Hepatic stellate cell (primary cell): ENCODE data around the gene TTLL1.
"Not testable (repeated sequence)": the region's sequence is repeated elsewhere in the genome, so short reads cannot be mapped to it uniquely, and the experiment has no call there.

Experiments used
- DNase-seq: peaks from one replicate; pipeline ENCODE4 v3.0.0; 2011; ENCODE audit warnings: low spot score

Gene TTLL1

GRCh38 chr22:43013355-43014315 lies 75.6 kb downstream of the TTLL1 start:
- no peak for DNase-seq

- DNase-seq, result no peak
These were observed 76.8 kb downstream of the TTLL1 start for GRCh38 chr22:43012390-43012789.

GRCh38 chr22:43011079-43011478 lies 78.1 kb downstream of the TTLL1 start:
- no peak for DNase-seq

- no peak for DNase-seq
These were observed 79.7 kb downstream of the TTLL1 start for GRCh38 chr22:43009444-43009843.

GRCh38 chr22:43008921-43009320 lies 80.3 kb downstream of the TTLL1 start:
- DNase-seq, result no peak

- no peak for DNase-seq
These were observed 80.7 kb downstream of the TTLL1 start for GRCh38 chr22:43008509-43008908.

GRCh38 chr22:43007519-43008102 lies 81.6 kb downstream of the TTLL1 start:
- peak; percentile 69 for DNase-seq

- no peak for DNase-seq
These were observed 82.4 kb downstream of the TTLL1 start for GRCh38 chr22:43006753-43007152.

- DNase-seq, result no peak
These were observed 83.1 kb downstream of the TTLL1 start for GRCh38 chr22:43006016-43006505.

GRCh38 chr22:43005106-43005505 lies 84.1 kb downstream of the TTLL1 start:
- DNase-seq, result no peak

- no peak for DNase-seq
These were observed 84.7 kb downstream of the TTLL1 start for GRCh38 chr22:43004362-43005035.

GRCh38 chr22:43002202-43002586 lies 87.0 kb downstream of the TTLL1 start:
- peak; percentile 60 for DNase-seq

GRCh38 chr22:43001271-43002201 lies 87.7 kb downstream of the TTLL1 start:
- DNase-seq, result no peak

GRCh38 chr22:43000441-43001175 lies 88.6 kb downstream of the TTLL1 start:
- DNase-seq, result no peak

- DNase-seq, result no peak
These were observed 91.6 kb downstream of the TTLL1 start for GRCh38 chr22:42997582-42998090.

- no peak for DNase-seq
These were observed 92.4 kb downstream of the TTLL1 start for GRCh38 chr22:42996646-42997365.

- not testable (repeated sequence) for DNase-seq
These were observed 93.5 kb downstream of the TTLL1 start for GRCh38 chr22:42995654-42996053.

- peak; percentile 81 for DNase-seq
These were observed 94.2 kb downstream of the TTLL1 start for GRCh38 chr22:42994917-42995562.

- DNase-seq, result no peak
These were observed 94.8 kb downstream of the TTLL1 start for GRCh38 chr22:42994276-42994916.
